Activated CD4-positive, alpha-beta T cell treated with anti-CD3 and anti-CD28 coated beads, Interleukin-2, Interleukin-4, amounts not matched to agents 100 ng/mL and 50 ng/mL, durations not matched to agents 16 hours and 8 hours (primary cell): ENCODE measurements around the gene SERHL2.
"Not testable (repeated sequence)": the region's sequence is repeated elsewhere in the genome, so short reads cannot be mapped to it uniquely, and the experiment has no call there.

ENCODE experiments used
- DNase-seq: peaks from one replicate; pipeline ENCODE4 v3.0.0-alpha.2; 2020; ENCODE audit warnings: low spot score

SERHL2 gene

DNA sequence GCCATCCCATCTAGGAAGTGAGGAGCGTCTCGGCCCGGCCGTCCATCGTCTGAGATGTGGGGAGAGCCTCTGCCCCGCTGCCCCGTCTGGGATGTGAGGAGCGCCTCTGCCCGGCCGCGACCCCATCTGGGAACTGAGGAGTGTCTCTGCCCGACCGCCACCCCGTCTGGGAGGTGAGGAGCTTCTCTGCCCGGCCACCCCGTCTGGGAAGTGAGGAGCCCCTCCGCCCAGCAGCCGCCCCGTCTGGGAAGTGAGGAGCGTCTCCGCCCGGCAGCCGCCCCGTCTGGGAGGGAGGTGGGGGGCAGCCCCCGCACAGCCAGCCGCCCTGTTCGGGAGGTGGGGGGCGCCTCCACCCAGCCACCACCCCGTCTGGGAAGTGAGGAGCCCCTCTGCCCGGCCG, 53.9 kb downstream of the SERHL2 start:
- not testable (repeated sequence) for DNase-seq

DNA sequence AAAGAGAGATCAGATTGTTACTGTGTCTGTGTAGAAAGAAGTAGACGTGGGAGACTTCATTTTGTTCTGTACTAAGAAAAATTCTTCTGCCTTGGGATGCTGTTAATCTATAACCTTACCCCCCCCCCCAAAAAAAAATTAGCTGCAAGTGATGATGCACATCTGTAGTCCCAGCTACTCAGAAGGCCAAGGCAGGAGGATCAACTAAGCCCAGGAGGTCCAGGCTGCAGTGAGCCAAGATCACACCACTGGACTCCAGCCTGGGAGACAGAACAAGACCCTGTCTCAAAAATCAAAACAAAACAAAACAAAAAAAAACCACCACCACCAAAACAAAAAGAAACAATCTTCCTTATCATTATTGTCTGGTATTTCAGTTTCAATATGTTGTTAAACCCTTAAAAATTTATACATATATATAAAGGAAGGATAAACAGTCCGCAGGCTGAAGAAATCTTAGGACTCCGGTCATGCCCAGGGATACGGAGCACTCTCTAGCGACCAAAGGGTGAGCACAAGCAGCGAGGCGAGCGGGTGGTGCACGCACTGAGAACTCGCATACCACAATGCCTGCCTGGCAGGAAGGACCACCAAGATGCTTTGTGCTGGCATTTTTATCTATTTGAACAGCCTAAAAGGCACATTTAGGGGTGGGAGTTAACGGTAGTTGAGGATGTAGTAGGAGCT, 54.5 kb downstream of the SERHL2 start:
- no peak for DNase-seq

DNA sequence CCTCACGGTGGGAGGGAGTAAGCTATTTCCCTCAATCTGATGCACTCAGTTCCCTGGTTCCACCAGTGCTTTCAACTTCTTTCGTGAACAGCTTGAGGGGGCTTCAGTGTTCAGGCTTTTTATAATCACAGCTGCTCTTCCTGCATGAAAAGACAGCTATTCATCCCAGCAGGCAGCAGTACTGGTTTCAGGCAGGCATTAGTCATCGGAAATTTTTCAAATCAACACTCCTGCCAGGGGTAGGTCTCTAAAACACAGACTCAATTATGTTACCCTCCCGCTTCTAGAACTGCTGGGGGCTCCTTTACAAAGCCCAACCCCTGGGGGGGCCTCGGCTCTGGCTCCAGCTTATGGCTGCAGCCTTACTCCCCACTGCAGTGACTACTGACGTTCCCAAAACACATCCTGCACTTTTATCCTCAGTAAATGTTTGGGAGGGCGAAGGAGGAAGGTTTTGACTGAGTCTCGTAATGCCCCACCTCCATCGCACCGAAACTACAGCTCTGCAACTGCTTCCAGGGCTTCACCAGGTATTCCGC, 55.1 kb downstream of the SERHL2 start:
- DNase-seq: no peak

DNA sequence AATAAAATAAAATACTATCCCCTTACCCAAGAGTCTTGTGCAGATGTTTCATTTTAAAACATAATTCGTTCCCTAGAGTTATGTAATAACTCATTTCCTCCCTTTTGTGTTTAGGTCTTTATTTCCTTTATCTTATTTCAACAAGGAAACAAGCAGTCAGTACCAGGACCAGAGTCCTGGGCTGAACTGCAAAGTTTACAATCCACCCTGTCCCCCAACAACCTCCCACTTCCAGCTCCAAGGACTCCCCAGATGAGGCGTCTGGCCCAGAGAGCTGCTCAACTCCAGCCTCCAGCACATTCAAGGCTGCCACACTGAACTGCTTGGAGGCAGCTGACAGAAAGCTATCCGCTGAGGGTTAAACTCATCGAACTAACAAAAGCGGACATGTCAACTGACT, 56.4 kb downstream of the SERHL2 start:
- DNase-seq: no peak

DNA sequence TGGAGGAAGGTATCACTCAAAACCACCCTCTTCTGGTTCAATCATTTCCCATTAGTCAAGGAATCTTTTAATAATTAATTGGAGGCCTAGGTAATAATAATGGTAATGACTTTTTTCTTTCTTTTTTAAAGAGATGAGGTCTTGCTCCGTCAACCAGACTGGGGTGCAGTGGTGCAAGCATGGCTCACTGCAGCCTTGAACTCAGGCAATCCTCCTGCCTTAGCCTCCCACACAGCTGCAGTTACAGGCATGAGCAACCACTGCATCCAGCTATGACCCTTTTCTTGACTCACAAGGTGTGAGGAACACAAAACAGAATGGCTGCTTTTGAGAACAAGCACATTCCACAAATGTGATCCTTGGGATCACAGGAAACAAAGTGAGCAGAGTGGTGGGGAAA, 57.3 kb downstream of the SERHL2 start:
- DNase-seq: no peak

DNA sequence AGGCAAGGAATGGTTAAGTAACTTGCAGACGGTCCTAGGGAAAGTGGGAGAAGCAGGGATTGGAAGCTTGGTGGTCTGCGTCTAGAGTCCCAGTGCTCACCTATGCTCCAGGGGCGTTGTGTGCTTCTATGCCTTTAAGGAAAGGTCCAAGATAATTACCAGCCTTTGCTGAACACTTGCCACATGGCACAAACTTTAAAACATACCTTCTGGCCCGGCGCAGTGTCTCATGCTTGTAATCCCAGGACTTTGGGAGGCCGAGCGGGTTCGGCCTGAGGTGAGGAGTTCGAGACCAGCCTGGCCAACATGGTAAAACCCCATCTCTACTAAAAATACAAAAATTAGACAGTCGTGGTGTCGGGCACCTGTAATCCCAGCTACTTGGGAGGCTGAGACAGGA, 58.6 kb downstream of the SERHL2 start:
- DNase-seq: no peak

DNA sequence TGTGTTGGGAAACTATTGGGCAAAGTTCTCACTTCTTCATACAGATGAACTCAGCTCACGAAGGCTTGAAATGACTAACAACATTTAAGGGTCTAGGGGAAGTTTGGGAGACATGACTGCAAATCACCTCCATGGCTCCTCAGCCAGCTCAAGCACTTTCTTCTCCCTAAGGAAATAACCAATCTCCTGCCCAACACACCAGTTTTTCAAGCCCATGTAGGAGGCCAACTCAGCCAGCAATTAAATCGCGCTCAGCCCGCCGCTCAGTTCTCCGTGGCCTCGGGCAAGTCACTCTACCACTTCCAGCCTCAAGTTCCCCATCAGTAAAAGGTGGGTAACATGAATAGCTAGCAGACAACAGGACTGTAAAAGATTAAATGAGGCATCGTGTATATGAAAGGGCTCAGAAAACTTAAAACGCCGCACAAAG, 60.1 kb downstream of the SERHL2 start:
- DNase-seq: peak; percentile 32

DNA sequence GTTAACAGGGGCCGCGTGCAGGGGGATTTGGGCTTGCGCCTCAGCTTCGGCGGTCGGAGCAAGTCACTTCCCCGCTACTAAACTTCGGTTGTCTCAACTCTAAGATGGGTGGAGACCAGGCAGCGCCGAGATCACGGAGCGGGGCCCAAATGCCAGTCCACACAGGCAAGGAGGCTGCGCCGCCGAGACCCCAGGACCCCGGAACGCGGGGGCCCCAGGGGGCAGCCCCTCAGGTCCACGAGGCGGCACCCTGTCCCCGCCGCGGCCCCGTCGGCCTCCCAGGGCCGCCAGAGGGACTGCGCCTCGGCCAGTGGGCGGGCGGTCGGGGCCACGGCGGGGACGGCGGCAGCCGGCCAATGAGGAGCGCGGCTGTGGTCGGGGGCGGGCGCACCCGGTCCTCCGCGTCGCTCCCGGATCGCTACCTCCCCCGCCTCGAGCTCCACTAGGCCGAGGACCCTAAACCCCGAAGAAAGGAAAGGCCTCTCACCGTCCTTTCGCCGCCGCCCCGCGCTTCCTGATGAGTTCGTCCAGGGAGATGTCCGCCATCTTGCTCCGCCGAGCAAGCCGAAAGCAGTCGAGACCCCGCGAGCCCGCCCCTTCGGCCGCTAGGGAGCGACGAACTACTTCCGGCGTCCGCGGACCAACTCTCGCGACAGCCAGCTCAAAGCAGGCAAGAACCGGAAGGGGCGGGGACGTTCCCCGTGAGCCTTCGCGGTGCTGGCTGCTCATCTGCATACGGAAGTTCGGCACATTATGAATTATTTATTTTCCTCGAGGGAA, 60.7 kb downstream of the SERHL2 start, which contains the start of gene POLDIP3:
Gene POLDIP3, minus strand, starts transcription at position 572 of the 780 bp plus-strand sequence. Its CDS starts 26 bp downstream, at position 546.
- peak; percentile 99 for DNase-seq

DNA sequence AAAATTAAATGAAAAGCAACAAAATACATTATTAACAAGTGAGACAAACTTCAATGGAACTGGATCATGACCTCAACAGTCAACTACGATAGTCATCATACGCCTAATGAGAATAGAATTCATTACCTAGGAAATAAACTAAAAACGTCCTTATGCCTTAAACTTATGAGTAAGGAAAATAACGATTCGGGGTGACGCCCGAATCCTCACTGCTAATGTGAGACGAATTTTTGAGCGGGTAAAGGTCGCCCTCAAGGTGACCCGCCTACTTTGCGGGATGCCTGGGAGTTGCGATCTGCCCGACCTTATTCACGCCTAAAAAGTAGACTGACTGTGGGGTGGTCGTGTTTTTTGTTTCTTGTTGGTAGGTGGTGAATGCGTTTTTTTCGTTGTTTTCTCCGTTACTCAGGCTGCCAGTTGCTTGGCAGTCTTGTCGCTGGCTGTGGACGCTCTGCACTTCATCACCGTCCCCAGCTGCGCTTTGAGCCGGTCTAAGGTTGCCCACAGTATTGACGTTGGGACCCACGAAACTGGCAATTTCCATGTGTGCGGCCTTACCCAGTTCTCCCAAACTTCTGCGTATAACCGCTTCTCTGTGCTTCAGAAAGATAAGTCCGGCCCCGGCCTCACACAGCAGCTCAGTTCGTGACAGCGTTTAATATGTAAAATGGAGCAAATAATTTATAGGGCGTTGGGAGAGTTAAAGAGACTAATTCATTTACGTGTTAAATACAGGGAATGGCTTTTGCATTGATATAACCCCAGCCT, 61.5 kb downstream of the SERHL2 start:
- peak; percentile 97 for DNase-seq

DNA sequence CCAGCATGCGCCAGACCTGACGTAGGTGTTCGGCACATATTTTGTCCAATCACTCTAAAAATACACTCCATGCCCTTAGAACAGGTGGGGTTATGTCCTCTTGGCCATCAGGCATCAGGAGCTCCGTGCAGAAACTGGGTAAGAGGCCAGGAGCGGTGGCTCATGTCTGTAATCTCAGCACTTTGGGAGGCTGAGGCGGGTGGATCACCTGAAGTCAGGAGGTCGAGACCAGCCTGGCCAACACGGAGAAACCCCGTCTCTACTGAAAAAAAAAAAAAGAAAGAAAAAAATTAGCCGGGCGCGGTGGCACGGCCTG, 62.1 kb downstream of the SERHL2 start:
- DNase-seq: not testable (repeated sequence)

DNA sequence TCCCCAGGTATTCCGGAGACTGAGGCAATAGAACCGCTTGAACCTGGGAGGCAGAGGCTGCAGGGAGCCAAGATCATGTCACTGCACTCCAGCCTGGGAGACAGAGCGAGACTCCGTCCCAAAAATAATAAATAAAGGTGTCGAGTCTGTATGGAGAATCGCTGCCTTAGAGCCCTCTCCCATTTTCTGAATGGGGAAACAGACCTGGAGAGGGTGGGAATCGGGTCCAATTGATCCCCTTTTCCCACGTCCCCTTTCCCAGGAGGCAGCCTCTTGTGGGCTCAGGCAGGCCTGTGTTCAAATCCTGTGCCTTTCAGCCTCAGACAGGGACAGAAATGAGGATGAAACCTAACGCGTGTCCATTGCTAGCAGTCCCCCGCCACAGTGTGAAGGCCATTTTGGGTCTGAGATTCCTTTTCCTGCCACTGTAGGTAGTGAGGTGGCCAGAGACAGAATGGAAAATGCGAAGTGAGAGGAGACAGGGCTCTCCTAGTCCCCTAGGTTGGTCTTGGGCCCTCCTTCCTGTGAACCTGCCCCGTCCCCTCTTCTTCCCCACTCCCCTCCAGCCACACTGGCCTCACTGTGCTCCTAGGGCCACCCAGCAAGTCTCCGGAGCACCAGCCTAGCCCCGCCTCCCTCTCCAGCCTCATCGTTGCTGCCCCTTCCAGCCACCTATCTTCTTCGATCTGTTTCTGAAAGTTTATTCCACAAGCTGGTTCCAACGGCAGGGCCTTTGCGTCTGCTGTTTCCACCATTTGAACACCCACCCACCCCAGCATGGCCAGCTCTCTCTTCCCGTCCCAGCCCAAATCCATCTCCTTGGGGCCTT, 63.6 kb downstream of the SERHL2 start:
- DNase-seq: no peak

DNA sequence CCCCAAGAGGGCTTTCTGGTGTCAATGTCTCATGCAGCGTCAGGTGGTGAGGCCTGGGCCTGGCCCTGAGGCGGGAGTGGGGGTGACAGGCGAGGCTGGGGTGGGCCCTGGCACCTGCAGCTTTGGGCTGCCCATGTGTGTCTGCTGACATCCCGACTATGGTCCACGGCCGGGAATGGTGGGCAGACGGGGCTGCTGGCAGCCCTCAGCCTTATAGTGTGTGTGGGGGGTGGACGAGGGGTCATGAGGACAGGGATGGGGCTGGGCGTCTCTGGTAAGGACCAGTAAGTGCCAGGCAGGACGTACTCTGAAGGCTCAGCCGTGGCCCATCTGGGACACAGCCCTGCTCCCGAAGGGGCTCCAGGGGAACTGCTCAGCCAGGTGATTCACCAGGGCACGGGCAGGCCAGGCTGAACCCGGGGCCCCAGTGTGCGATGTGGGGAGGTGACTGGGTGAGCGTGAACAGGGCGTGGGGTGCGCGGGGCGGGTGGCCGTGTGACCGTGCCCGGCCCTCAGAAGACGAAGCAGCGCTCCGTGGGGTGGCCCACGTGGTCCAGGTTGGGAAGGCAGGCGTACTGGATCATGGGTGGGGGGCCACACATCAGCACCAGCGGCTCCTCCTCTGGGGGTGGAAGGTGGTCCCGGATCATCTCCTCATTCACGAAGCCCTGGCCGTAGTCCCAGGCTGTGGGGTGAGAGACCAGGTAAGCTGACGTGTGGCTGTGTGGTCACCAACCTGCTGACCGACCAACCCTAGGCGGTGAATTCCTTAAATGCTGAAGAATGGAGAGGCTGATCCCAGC, 65.7 kb downstream of the SERHL2 start:
- no peak for DNase-seq

DNA sequence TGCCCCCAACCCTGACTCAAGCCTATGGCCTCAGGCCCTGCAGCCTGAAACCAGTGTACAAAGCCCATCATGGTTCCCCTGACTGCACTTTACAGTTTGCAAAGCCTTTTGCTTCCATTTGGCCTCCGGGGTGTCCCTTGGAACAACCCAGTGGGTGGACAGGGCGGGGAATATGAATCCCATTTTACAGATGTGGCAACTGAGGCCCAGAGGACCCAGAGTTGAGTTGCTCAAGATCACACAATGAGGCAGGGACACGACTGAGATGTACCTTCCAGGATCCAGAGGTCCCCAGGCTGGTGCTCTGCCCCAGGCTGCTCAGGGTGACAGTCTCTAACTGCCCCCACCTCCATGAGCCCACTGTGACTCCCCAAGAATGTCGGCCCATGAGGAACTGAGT, 66.3 kb downstream of the SERHL2 start:
- DNase-seq: no peak

DNA sequence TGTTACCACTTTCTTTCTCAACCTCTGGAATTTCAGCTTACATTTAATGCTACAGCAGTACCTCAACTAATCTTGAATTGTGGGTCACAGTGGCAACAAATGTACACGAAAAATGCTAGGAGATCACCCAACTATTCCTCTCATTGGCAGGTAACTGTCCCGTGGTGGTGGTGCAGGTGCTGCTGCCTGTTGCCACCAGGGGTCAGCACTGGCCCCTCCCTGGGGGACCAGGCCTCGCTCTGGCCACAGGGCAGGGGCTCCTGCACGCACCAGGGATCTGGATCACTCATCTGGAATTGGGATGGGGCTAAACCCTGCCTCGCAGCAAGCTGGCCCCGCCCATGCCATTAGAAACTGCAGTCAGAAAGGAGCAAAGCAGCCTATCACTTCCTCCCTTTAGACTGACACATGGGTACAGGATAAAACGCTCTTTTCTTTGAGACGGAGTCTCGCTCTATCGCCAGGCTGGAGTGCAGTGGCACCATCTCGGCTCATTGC, 67.8 kb downstream of the SERHL2 start:
- peak; percentile 45 for DNase-seq

DNA sequence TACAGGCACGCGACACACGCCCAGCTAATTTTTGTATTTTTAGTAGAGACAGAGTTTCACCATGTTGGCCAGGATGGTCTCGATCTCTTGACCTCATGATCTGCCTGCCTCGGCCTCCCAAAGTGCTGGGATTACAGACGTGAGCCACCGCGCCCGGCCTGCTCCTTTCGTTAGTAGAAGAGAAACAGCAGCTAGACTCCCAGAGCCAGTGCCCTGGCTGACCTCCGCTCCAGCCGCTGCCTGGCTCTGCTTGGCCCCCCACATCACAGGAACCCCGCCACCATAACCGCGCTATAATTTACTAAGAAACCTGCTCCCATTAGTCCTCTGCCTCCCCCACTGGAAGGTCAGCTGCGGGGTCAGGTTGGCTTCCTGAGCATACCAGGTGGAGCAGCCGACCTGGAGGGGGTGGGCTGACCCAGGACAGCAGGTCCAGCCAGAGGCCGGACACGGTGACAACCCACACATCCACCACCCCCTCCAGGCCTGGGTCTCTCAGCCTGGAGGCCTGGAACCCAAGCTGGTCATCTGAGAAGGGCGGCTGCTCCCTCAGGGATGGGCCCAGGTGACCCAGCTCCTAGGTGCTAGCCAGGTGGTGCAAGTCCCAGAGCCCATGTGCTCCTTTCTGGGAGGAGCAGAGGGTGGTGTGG, 68.4 kb downstream of the SERHL2 start:
- DNase-seq: no peak

DNA sequence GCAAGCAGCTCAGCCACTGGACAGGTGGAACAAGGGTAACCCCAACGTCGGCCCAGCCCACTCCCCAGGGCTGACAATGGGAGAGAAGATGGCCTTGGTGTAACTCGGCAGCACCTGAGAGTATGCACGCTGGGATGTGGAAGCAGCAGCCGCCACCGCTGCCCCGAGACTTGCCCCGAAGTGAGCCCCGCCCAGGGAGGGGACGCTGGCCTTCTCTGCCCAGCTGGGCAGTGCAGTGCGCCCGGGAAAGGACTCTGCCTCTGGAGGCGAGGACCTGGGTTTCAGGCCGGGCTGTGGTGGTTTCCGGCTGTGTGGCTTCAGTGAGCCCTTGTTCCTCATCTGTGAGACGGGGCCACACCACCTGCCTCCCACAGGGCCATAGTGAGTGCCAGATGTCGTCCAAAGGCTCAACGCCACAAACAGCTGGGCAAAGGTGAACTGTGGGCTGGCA, 69.6 kb downstream of the SERHL2 start:
- DNase-seq: no peak
